Pancreas (tissue), 10 donors: ENCODE data around the gene FOXF2. TPM values are rescaled to one million over a fixed set of nuclear protein-coding genes. Genes with fewer than 3 reads are reported as not detected.
A peak's percentile ranks its signal among the peaks of the same experiment; 100 is the strongest.

Experiments used
- ATAC-seq, 4 donors: fragments of 200-7000 bp; cut with Tn5 transposase; one replicate each; pipeline versions ENCODE4 v1.8.0 to v1.9.1; 2020; ENCODE audit warnings: mild to moderate bottlenecking in 4 of 4, moderate library complexity in 4 of 4
- DNase-seq, 6 donors: peaks; one replicate each; pipeline ENCODE4 v3.0.0-alpha.2; 2020
- FAIRE-seq: peaks from 2 replicates; lab custom pipeline; 2012; peaks lifted over from hg19 to GRCh38; lab: Jason Lieb, UNC
- H3K27ac ChIP-seq, 4 donors: fragments of 200-600 bp; sonication (generic); 1 replicate in 3 of 4; 2 replicates in 1 of 4; pipeline versions ENCODE4 v1.5.0 to v1.8.0; 2020
- H3K27me3 ChIP-seq, 4 donors: fragments of 200-600 bp; one replicate each; pipeline ENCODE4 v1.8.0; 2021
- H3K36me3 ChIP-seq, 3 donors: fragments of 200-600 bp; sonication (generic) in 1 of 3; one replicate each; pipeline versions ENCODE4 v1.5.0 to v1.8.0; 2020 to 2021
- H3K4me1 ChIP-seq, 3 donors: fragments of 200-600 bp; one replicate each; pipeline ENCODE4 v1.8.0; 2021
- H3K4me3 ChIP-seq, 4 donors: fragments of 200-600 bp; sonication (generic) in 2 of 4; one replicate each; pipeline versions ENCODE4 v1.5.0 to v1.8.0; 2020 to 2021
- H3K9me3 ChIP-seq, 4 donors: fragments of 200-600 bp; one replicate each; pipeline ENCODE4 v1.8.0; 2021
- CTCF ChIP-seq, 4 donors: fragments of 200-600 bp; sonication (generic) in 3 of 4; IDR thresholded peaks; one replicate each; pipeline versions ENCODE4 v1.5.0 to v1.8.0; 2021; ENCODE audit warnings: antibody characterized with exemption in 4 of 4
- WGBS, 2 donors: extraction: QIAGEN DNeasy Blood & Tissue Kit; methylation state at CpG; one replicate each; pipeline ENCODE4 v1.1.7; 2013; 5-methylcytosine and 5-hydroxymethylcytosine counted together
- intact Hi-C, 3 donors: fragments of 100-400 bp; cut with DNase I; formaldehyde crosslinking; loops; one replicate each; pipeline versions ENCODE4 v1.11.1 to v1.14.2; 2022
- polyA plus RNA-seq, 2 donors: library from polyadenylated mRNA; stranded (reverse); fragments of 200-250 nt; gene quantifications; one replicate each; pipeline ENCODE4 v1.2.3, GENCODE V29; 2013
- total RNA-seq, 6 donors: library from RNA; stranded (reverse); fragmentation: NEBNext Ultra II Directional in 4 of 6; extraction: Animal tissue kit (Norgen Biotek cat#: 25700) in 4 of 6; gene quantifications; one replicate each; pipeline versions ENCODE4 v1.2.1 to v1.2.4, GENCODE V29; 2021 to 2023
- donor health status: healthy with polysubstance abuse.
- donor health status: DM: no; HTN: no; CAD: no; lungs with moderate emphysema.
- donor health status: DM: no; HTN: no; CAD: no.
- donor health status: control.
- donor health status: control.
- donor health status: Bipolar disorder and iron deficiency.
- donor health status: DM: yes; HTN: yes; CAD: no.
- donor health status: DM: no; HTN: no; CAD: no.
- donor health status: DM: no; HTN: no; CAD: no.
- donor health status: DM: yes; HTN: yes; CAD: no.

The FOXF2 gene
- total and polyA plus RNA-seq, 8 donors, result 0.12 to 0.90 (median 0.35) TPM

- intact Hi-C loops, result loop anchor here in 2 of 3 donors (5.0 to 10.0 kb wide), 2 partner anchors 588 to 591 kb away; no protein-coding TSS in a partner anchor
- peak in 1 of 6 donors; percentile 71 for DNase-seq
- Histone ChIP-seq H3K27ac (no peak overlapping the region), H3K27me3 (peaks cover 0 to 50% (median 17%) of the 10 kb centered on the region in 4 donors), H3K9me3 (no peaks in the 10 kb centered on the region), H3K36me3 (no peaks in the 10 kb centered on the region), H3K4me1 (peaks cover 0 to 15% (median 11%) of the 10 kb centered on the region in 3 donors), H3K4me3 (no peak overlapping the region)
- WGBS, 2 donors, result 4 to 5% methylated on average over 56 to 57 of the region's 57 CpGs
- no peak for ATAC-seq
- no peak for TF ChIP-seq CTCF (IDR thresholded peaks at IDR 0.05)
- no peak for FAIRE-seq
These were observed 6.3 kb upstream of the FOXF2 start for GRCh38 chr6:1382883-1383728.

DNA sequence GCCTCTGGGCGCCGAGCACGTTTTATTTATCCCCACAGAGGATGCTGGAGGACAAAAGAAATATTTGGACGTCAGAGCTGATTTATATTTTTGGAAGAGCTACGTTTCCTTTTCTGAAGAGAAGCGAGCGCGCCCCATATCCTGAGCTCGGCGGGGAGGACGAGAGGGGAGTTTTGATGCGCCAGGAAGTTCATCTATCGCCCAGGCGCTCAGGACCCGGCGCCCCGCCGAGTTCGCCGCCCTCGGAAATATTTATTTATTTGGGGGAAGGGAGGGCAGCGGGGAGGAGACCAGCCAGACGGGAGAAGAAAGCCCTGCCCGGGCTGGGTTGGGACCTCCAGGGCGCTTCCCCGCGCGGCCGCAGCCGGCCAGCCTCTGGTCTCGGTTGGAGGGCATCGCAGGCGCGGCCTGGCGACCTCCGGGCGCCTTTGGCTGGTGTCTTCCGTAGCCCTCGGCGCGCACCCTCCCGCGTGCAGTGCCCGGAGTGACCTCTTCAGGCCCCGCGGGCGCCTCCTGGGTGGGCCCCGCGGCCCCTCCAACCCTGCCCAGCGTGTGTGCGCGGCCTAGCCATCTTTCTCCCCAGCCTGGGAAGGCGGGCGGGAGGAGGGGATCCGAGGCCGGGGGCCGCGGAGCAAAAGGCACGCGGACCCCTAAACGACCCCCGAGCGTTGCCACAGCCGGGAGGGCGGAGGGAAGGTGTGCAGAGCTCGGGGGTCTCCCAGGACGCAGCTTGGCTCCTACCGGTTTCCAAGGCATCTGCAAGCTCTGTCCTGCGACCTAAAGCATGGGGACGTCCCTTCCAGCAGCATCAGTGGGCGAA lies 5.4 kb upstream of the FOXF2 start:
- no peaks in the 10 kb centered on the region for H3K36me3 ChIP-seq
- FAIRE-seq (no peak), ATAC-seq (no peak), DNase-seq (peak in 2 of 6 donors; percentile 58 to 66)
- peaks cover 0 to 43% (median 14%) of the 10 kb centered on the region in 4 donors for H3K27me3 ChIP-seq
- 4 to 6% methylated on average over 66 to 71 of the region's 71 CpGs for WGBS, 2 donors
- intact Hi-C loops, result loop anchor here in 2 of 3 donors (5.0 to 10.0 kb wide), 2 partner anchors 589 to 592 kb away; no protein-coding TSS in a partner anchor
- no peak overlapping the region for H3K4me3 ChIP-seq
- TF ChIP-seq CTCF (IDR thresholded peaks at IDR 0.05), result no peak
- H3K4me1 ChIP-seq, result peaks cover 0 to 9% (median 6%) of the 10 kb centered on the region in 3 donors
- no peak overlapping the region for H3K27ac ChIP-seq
- H3K9me3 ChIP-seq, result no peaks in the 10 kb centered on the region

DNA sequence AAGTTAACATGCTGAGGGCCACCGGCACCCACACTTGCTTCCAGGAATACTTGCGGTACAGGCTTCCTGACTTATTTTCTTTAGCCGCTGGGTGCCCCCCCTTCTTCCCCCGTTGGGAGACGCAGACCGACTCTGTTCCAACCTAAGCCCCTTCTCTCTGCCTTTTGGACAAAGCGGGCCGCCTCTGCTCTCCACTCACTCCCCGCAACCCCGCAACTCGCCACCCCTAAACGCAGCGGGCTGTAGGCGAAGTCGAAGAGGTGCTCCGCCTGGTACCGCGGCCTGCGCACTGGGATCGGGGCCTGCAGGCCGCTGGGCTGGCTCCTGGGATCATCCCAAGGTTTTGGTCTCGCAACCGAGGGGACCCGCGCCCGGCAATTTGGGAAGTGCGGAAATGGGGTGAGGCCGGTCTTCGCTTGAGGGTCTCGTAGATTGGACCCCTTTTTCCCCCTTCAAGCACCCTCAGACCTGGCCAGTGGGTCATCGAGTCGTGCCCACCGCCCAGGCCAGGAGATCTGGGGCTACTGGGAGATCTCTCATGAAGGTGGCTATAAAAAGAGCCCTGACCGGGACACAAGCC lies 4.7 kb upstream of the FOXF2 start:
- intact Hi-C loops, result loop anchor here in 2 of 3 donors (5.0 to 10.0 kb wide), 3 partner anchors 590 to 662 kb away; no protein-coding TSS in a partner anchor
- WGBS, 2 donors, result 9 to 12% methylated on average over 33 to 34 of the region's 34 CpGs
- ATAC-seq, result no peak
- FAIRE-seq, result no peak
- Histone ChIP-seq H3K4me3 (no peak overlapping the region), H3K9me3 (no peaks in the 10 kb centered on the region), H3K27ac (no peak overlapping the region), H3K27me3 (peaks cover 0 to 36% (median 14%) of the 10 kb centered on the region in 4 donors), H3K36me3 (no peaks in the 10 kb centered on the region), H3K4me1 (peaks cover 0 to 6% (median 6%) of the 10 kb centered on the region in 3 donors)
- no peak for TF ChIP-seq CTCF (IDR thresholded peaks at IDR 0.05)
- no peak for DNase-seq

DNA sequence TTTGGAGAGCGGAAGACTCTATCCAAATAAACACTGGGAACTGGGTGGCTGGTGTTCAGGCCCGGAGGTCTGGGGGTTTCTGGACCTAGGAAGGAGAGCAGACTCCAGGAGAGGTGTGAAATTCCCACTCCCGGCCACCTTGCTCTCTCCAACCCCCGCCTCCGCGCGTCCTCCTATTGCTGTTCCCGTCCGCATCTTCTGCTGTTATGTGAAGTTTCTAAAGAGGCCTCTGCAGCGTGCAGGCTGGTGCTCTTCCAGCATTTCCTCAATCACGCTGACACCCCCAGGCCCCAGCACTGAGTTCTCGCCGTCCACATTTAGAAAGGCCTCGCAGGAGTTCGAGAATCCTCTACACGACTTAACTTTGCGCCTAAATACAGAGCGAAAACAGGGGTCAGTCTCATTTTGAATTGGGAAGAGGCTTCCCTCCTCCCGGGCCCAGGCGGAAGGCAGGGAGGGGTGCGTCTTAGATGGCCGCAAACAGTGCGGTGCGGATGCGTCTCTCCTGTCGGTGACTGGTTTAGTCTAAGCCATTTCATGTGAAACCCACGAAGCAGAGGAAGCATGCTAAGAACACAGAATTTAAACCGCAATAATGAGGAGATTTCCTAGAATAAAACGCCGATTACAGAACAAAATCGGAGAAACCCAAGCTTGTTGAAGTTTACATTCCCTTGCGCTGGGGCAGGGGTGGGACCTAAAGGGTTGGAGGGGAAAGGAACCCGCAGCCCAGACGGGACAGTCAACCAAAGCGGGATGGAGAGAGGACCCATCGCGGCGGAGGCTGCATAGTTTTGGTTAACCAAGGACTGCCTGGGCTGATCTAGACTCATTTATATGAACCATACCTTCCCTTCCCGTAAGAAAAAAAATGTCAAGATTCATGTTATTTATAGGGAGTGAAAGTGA lies 4.0 kb upstream of the FOXF2 start:
- 17 to 19% methylated on average over 39 of the region's 39 CpGs for WGBS, 2 donors
- no peak for TF ChIP-seq CTCF (IDR thresholded peaks at IDR 0.05)
- H3K27me3 ChIP-seq, result peaks cover 0 to 32% (median 11%) of the 10 kb centered on the region in 4 donors
- intact Hi-C loops, result loop anchor here in 2 of 3 donors (5.0 to 10.0 kb wide), 2 partner anchors 591 to 663 kb away; no protein-coding TSS in a partner anchor
- H3K9me3 ChIP-seq, result no peaks in the 10 kb centered on the region
- peaks cover 0 to 6% (median 6%) of the 10 kb centered on the region in 3 donors for H3K4me1 ChIP-seq
- H3K27ac ChIP-seq, result no peak overlapping the region
- no peak overlapping the region for H3K4me3 ChIP-seq
- DNase-seq (no peak), ATAC-seq (no peak), FAIRE-seq (no peak)
- no peaks in the 10 kb centered on the region for H3K36me3 ChIP-seq
